ENCODE results near the gene CDC42EP2.

Gene CDC42EP2

DNA sequence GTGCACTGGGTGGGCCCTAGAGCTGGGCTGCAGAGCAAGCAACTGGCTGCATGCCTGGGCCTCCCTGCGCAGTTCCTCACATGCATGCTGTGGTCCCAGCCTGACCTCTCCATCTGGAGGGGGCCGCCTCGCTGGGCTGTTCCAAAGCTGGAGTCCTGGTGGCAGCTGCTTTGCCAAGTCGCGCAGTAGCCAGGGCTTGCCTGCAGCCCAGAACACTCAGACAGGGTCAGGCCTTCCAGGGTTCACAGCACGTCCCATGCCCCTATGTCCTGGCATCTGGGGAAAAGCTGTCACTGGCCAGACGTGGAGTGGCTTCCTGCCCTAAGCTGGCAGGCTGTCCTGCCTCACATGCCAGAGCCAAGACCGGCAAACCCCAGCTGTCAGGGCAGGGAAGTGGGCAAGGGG is 16.5 kb upstream of the CDC42EP2 start:
- no peak for DNase-seq

- no peak for DNase-seq
Measured at GRCh38 chr11:65298655-65299179, 15.9 kb upstream of the CDC42EP2 start.

GRCh38 chr11:65300621-65301275 is 13.9 kb upstream of the CDC42EP2 start:
- no peak for DNase-seq

DNA sequence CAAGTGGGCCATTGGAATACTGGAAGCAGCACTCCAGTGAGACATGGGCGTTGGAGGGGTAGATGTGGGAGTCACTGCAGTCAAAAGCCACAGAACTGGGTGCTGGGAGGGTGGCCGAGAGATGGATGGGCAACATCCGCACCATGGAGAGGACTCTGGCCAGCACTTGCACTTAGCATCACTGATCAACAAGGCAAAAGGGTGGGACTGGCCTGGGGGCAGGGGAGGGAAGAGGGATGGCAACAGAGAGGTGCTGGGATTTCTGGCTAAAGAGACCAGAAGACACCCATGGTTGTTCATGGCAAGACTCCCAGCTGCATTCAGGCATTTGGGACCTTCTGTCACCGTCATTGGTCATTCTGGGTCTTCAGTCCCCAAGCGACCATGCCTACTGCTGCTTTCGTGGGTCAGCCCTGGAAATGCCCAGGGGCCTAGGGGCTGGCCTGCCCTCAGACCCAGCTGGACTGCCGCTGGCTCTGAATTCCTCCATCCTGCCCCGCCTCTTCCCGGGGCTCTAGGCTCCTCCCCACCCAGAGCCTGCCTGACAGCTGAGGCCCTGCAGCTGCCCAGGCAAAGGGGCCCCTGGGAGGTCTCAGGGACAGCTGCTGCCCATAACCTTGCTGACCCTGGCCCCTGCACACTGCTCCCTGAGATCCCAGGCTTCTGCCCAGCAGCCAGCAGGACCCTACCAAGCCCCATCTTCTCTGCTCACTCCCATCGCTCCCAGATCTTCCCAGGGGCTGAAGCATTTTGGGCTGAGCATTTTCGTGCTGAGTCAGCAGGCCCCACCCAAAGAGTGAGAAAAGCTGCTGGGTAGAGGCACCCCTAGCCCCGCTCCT is 13.0 kb upstream of the CDC42EP2 start:
- DNase-seq, result no peak

GRCh38 chr11:65303555-65303954 is 11.1 kb upstream of the CDC42EP2 start:
- DNase-seq, result no peak

DNA sequence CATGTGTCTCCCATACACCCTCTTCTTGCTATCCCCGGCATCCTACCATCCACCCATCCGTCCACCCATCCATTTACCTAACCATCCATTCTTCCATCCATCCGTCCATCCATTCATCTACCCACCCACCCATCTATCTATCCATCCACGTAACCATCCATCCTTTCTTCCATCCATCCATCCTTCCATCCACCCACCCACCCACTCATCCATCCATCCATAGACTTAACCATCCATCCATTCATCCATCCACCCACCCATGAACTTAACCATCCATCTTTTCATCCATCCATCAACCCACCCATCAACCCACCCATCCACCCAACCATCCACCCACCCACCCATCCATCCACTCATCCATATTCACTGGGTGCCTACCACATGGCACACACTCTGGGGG is 10.6 kb upstream of the CDC42EP2 start:
- DNase-seq, result no peak

GRCh38 chr11:65304613-65305012 is 10.1 kb upstream of the CDC42EP2 start:
- DNase-seq, result no peak

DNA sequence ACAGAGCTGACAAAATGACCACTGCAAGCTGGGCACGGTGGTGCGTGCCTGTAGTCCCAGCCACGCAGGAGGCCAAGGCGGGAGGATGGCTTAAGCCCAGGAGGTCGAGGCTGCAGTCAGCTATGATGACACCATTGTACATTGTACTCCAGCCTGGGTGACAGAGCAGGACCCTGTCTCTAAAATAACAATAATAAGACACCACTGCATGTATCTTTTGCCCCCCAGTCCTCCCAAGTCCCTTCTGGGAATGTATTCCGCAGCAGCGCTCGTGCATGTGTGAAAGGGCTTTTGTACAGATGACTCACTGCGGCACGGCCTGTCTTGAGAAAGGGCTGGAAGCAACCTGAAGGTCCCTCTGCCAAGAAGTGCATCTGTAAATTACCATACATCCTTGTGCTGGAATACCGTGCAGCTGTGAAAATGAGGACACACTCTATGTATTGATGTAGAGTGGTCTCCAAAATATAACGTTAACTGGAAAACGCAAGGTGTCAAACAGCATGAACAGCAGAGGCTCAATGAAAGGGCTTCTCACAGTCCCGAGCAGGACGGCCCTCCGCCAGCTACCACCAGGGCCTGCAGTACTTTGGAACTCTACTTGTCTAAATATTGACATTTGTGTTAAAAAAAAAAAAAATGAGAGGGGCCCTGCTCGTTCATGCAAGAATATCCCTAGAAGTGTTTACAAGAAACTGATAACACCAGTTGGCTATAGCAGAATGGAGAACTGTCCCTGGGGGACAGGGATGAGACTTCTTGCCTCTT is 9.0 kb upstream of the CDC42EP2 start:
- no peak for DNase-seq

- DNase-seq, result no peak
Measured at GRCh38 chr11:65307298-65308229, 7.1 kb upstream of the CDC42EP2 start.

- DNase-seq, result no peak
Measured at GRCh38 chr11:65308281-65308891, 6.3 kb upstream of the CDC42EP2 start.

DNA sequence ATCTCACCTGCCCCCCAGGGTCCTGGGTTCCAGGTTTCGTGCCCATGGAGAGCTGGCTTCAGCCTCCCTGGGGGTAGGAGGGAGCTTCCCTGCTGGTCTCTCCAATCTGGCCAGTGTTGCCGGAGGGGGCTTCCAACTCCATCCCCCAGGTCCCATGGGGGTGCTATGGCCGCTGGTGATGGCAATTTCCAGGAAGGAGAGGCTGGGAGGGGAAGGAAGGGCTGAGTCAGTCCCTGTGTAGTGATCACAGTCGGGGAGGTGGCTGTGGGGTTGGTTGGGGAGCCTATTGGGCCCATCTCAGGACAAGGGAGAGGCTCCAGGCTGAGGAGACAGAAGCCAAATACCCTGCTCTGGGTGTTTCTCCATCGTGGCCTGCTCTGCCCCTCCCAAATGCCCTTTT is 5.7 kb upstream of the CDC42EP2 start:
- DNase-seq, result no peak

DNA sequence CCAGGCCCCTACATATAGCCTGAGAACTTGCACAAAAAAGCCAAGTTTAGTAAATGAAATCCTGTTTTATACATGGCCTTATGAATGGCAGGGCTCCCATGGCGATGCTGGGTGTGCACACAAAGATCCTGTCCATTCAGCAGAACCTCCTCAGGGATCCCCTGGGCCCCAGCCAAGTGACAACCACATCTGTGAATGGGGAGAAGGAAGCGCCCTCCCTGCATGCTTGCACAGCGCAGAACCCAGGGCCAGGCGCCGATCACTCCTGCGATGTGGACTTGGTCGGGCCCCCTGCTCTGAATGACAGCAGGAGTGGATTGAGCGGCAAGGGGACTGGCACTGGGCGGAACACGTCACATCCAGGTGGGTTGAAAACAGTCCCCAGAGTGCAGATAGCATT is 4.5 kb upstream of the CDC42EP2 start:
- DNase-seq, result no peak

- DNase-seq, result no peak
Measured at GRCh38 chr11:65310736-65311135, 3.9 kb upstream of the CDC42EP2 start.

DNA sequence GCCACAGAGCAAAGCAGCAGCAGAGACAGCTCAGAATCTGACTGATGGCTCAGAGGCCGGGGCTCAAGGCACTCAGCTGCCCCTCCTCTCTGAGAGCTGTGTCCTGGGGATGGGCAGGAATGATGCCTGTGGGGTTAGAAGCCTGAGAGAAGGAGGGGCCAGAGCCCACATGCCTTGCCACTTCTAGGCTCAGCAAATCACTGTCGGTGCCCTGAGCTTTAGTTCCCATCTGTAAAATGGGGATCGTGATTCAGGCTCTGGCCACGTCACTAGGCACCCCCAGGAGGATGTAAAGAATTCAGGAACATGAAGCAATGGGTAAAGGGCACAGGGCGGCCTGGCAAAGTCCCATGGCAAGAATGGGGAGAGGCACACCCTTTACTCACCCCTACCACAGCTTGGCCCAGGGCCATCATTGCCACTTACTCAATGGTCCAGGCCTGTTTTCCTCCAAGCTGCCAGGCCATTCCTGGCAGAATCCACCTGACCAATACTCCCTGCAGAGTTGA is 3.4 kb upstream of the CDC42EP2 start:
- no peak for DNase-seq

GRCh38 chr11:65315204-65315865 is 669 bp downstream of the CDC42EP2 start:
- peak; percentile 83 for DNase-seq

DNA sequence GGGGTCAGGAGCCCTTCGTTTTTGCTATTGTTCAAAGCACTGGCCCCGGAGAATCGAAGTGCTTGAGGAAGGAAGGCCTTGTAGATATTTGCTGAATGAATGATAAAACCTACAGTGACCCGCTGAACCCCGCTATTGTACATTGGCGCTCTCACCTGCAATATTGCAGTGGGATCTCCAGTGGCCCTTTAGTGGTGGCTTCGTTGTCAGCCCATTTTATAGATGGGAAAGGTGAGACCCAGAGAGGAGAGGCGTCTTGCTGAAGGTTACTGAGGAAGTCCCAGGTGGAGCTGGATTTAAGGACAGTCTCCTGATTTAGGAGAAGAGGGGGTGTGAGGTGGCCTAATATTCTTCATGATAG is 1.2 kb downstream of the CDC42EP2 start:
- DNase-seq, result no peak

- no peak for DNase-seq
Measured at GRCh38 chr11:65316227-65317024, 1.8 kb downstream of the CDC42EP2 start.

- no peak for DNase-seq
Measured at GRCh38 chr11:65317025-65317786, 2.5 kb downstream of the CDC42EP2 start.

DNA sequence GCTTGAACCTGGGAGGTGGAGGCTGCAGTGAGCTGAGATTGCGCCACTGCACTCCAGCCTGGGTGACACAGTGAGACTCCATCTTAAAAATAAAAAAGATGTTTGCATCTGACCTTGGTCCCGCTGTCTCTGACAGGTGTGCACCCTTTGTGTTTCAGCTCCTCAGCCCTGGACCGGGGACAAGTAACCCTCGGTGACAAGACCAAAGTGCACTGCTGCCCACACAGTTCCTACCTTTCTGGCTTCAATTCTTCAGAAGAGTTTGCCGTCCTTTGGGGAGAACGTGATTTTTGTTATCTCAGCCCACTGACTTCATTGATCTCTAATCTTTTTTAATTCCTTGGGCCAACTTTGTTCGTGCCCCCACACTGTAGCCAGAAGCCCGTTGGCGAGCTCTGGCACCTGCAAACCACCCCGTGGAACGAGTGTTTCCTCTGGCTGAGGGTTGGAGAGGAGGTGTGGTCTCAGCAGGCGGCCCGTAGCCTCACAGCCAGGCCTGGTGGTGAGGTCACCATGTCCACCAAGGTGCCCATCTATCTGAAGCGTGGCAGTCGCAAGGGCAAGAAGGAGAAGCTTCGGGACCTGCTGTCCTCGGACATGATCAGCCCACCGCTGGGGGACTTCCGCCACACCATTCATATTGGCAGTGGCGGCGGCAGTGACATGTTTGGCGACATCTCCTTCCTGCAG is 5.9 kb downstream of the CDC42EP2 start:
- no peak for DNase-seq
